ENCODE measurements around the gene CHRNA7. TPM values are rescaled to one million over a fixed set of nuclear protein-coding genes. Genes with fewer than 3 reads are reported as not detected.
"Not testable (repeated sequence)": the region's sequence is repeated elsewhere in the genome, so short reads cannot be mapped to it uniquely, and the experiment has no call there.

The CHRNA7 gene
- total RNA-seq, 1 experiment from 2014 or later, result 0.20 TPM

- H3K27me3 ChIP-seq, DNase-seq, H3K4me3 ChIP-seq, H3K36me3 ChIP-seq, H3K9me3 ChIP-seq: not testable (repeated sequence)
These were observed 168.6 kb downstream of the CHRNA7 start for GRCh38 chr15:32198938-32199337.

GRCh38 chr15:32209081-32209480 is 178.8 kb downstream of the CHRNA7 start:
- not testable (repeated sequence) for H3K27me3 ChIP-seq, H3K4me3 ChIP-seq, H3K36me3 ChIP-seq, DNase-seq, H3K9me3 ChIP-seq

- Histone ChIP-seq H3K36me3 (no peaks in the 10 kb centered on the region), H3K9me3 (peaks cover 3% of the 10 kb centered on the region), H3K4me3 (no peak overlapping the region), H3K27me3 (no peaks in the 10 kb centered on the region)
- no peak for DNase-seq
These were observed 188.4 kb downstream of the CHRNA7 start for GRCh38 chr15:32218666-32219065.

Other genes with a start within 250 kb of the CHRNA7 start
- 0.26 TPM in 1 of 2 replicates, not detected in the other for gene OTUD7A, start 159.8 kb upstream of the CHRNA7 start, total RNA-seq (2014; rRNA removed; shearing (Covaris generic); ENCODE audit: low replicate concordance)

All from MG63 (cell line).